K562 (cell line): Measurements from ENCODE around the gene KRT6C. TPM values are rescaled to one million over a fixed set of nuclear protein-coding genes. Genes with fewer than 3 reads are reported as not detected.

Source experiments
- ATAC-seq: fragments of 200-7000 bp; cut with Tn5 transposase; 3 replicates; pipeline ENCODE4 v1.9.1; 2020; ENCODE audit warnings: moderate library complexity
- BruUV-seq: library from RNA; stranded (reverse); fragments of 400-500 nt; replicated peaks from 2 replicates; lab custom pipeline; 2021; lab: Mats Ljungman, UMichigan
- CTCF ChIA-PET: fragments of 300-600 bp; formaldehyde crosslinking; extraction: SDS; loops from one replicate; lab custom pipeline; 2021; ENCODE audit warnings: low intra/inter-chr PET ratio; lab: Yijun Ruan, JAX
- POLR2A ChIA-PET: fragments of 300-600, 350-650 bp; sonication (Branson Sonifier 250); formaldehyde crosslinking; extraction: SDS; loops from one replicate; lab custom pipeline; 2021; ENCODE audit warnings: antibody characterized with exemption, inconsistent platforms; lab: Yijun Ruan, JAX
- DNase-seq, 4 experiments: peaks; one replicate each; pipeline versions ENCODE4 v3.0.0 to v3.0.0-alpha.2; 2011 to 2018; ENCODE audit warnings: low spot score in 3 of 4, mixed read lengths in 3 of 4; ENCODE audit errors: extremely low read depth in 1 of 4
- FAIRE-seq: peaks from 2 replicates; lab custom pipeline; 2011; peaks lifted over from hg19 to GRCh38; lab: Jason Lieb, UNC
- H2AFZ ChIP-seq: 2 replicates; pipeline ENCODE4 v1.6.0; 2011; ENCODE audit warnings: low read depth, low read length, control low read depth, inconsistent platforms
- H3K27ac ChIP-seq: fragments of 200-600 bp; 3 replicates; pipeline ENCODE4 v1.8.0; 2011; ENCODE audit warnings: low read depth, mild to moderate bottlenecking, control low read depth, inconsistent platforms, low read length, moderate library complexity, mixed read lengths; ENCODE audit errors: extremely low read depth
- H3K27me3 ChIP-seq, 2 experiments: fragments of 300-600 bp in 1 of 2; 2 replicates in 1 of 2; 3 replicates in 1 of 2; pipeline versions ENCODE4 v1.6.0 to v1.8.0; 2011; ENCODE audit warnings: inconsistent platforms in 2 of 2, low read length in 2 of 2, mild to moderate bottlenecking in 1 of 2, mixed read lengths in 1 of 2, moderate library complexity in 1 of 2; ENCODE audit not compliant: control insufficient read depth in 2 of 2, insufficient read depth in 2 of 2
- H3K36me3 ChIP-seq: fragments of 300-600 bp; 3 replicates; pipeline ENCODE4 v1.8.0; 2011; ENCODE audit warnings: mild to moderate bottlenecking, low read length, inconsistent platforms; ENCODE audit not compliant: control insufficient read depth, insufficient read depth
- H3K4me1 ChIP-seq, 2 experiments: fragments of 200-600 bp in 1 of 2; replicated peaks in 1 of 2; 2 replicates in 1 of 2; 3 replicates in 1 of 2; pipeline versions ENCODE4 v1.5.1 to v1.8.0; 2011; ENCODE audit warnings: inconsistent platforms in 2 of 2, low read length in 2 of 2, mild to moderate bottlenecking in 1 of 2, mixed read lengths in 1 of 2, moderate library complexity in 1 of 2; ENCODE audit not compliant: control insufficient read depth in 2 of 2, insufficient read depth in 2 of 2
- H3K4me2 ChIP-seq: 2 replicates; pipeline ENCODE4 v1.6.1; 2011; ENCODE audit warnings: low read length, control low read depth, inconsistent platforms, mixed read lengths; ENCODE audit not compliant: insufficient read depth
- H3K4me3 ChIP-seq: fragments of 200-600 bp; sonication (generic), shearing (Covaris generic); 2 replicates; pipeline ENCODE4 v1.5.1; 2016; ENCODE audit warnings: control low read depth, inconsistent platforms
- H3K79me2 ChIP-seq: fragments of 200-600 bp; 3 replicates; pipeline ENCODE4 v1.8.0; 2011; ENCODE audit warnings: low read length, inconsistent platforms; ENCODE audit not compliant: control insufficient read depth, insufficient read depth
- H3K9ac ChIP-seq, 2 experiments: 2 replicates each; pipeline versions ENCODE4 v1.6.0 to v1.6.1; 2011; ENCODE audit warnings: low read depth in 2 of 2, low read length in 2 of 2, control low read depth in 1 of 2, inconsistent platforms in 1 of 2, mild to moderate bottlenecking in 1 of 2, mixed read lengths in 1 of 2; ENCODE audit not compliant: insufficient read depth in 1 of 2
- H3K9me1 ChIP-seq: one replicate; pipeline ENCODE4 v1.6.0; 2011; ENCODE audit warnings: inconsistent platforms, mild to moderate bottlenecking, low read length, moderate library complexity; ENCODE audit not compliant: control insufficient read depth, insufficient read depth
- H3K9me3 ChIP-seq: replicated peaks from 2 replicates; pipeline ENCODE4 v1.5.1; 2011; ENCODE audit warnings: low read depth, low read length, inconsistent platforms; ENCODE audit not compliant: control insufficient read depth, insufficient read depth
- H4K20me1 ChIP-seq: replicated peaks from 2 replicates; pipeline ENCODE4 v1.6.1; 2011; ENCODE audit warnings: low read length, inconsistent platforms, mixed read lengths; ENCODE audit not compliant: control insufficient read depth, insufficient read depth
- WGBS: fragments of 100-300 bp; shearing (Covaris generic); methylation state at CpG from one replicate; pipeline ENCODE4 v1.1.6; 2016; ENCODE audit warnings: low coverage, mixed read lengths; ENCODE audit not compliant: insufficient coverage; ENCODE audit errors: missing lambda C conversion rate; 5-methylcytosine and 5-hydroxymethylcytosine counted together
- in situ Hi-C: fragments of 300-500 bp; cut with MboI; formaldehyde crosslinking; loops from 4 replicates; pipeline ENCODE4 v1.15.0; 2018; ENCODE audit warnings: inconsistent platforms, mixed read lengths
- intact Hi-C: fragments of 100-400 bp; cut with micrococcal nuclease; formaldehyde crosslinking; loops from 2 replicates; pipeline ENCODE4 v1.14.2; 2022
- polyA plus RNA-seq, 8 experiments: library from polyadenylated mRNA; depleted of rRNA in 4 of 8; stranded (reverse) in 5 of 8; unstranded in 3 of 8; fragments of >200 nt; fragmentation: Nextera tagmentation in 2 of 8; fragmentation: Illumina TruSeq in 1 of 8; extraction: Ambion mirVana in 2 of 8; extraction: Trizol in 1 of 8; gene quantifications; 2 replicates each; pipeline versions ENCODE4 v1.2.1 to v1.2.3, GENCODE V29; 2011 to 2014; ENCODE audit warnings: inconsistent platforms in 1 of 8, missing spikeins in 1 of 8
- total RNA-seq, 7 experiments: library from RNA; depleted of rRNA in 6 of 7; stranded (reverse); fragments of >200 nt in 6 of 7; fragmentation: Illumina TruSeq in 2 of 7; extraction: Trizol in 2 of 7; gene quantifications; 2 replicates each; pipeline versions ENCODE4 v1.2.1 to v1.2.3, GENCODE V29; 2011 to 2021; ENCODE audit warnings: low replicate concordance in 1 of 7
- TF ChIP-seq, protein P1 (sequence below): fragments of 450-650 bp; formaldehyde crosslinking; IDR thresholded peaks from 2 replicates; pipeline ENCODE4 v1.4.0; 2020; ENCODE audit warnings: mild to moderate bottlenecking, mixed read lengths
- TF ChIP-seq, protein P2 (sequence below), 2 experiments: IDR thresholded peaks in 1 of 2; conservative IDR thresholded peaks in 1 of 2; 2 replicates each; pipeline ENCODE4 v1.6.1; 2016; ENCODE audit warnings: low read depth in 2 of 2, mild to moderate bottlenecking in 1 of 2, missing compliant biosample characterization in 1 of 2, missing genetic modification characterization in 1 of 2, moderate library complexity in 1 of 2

The KRT6C gene
- total and polyA plus RNA-seq, 9 of the 15 experiments (the other 6 are each of a cell fraction or from before 2014, with no cell fraction given): not detected

DNA sequence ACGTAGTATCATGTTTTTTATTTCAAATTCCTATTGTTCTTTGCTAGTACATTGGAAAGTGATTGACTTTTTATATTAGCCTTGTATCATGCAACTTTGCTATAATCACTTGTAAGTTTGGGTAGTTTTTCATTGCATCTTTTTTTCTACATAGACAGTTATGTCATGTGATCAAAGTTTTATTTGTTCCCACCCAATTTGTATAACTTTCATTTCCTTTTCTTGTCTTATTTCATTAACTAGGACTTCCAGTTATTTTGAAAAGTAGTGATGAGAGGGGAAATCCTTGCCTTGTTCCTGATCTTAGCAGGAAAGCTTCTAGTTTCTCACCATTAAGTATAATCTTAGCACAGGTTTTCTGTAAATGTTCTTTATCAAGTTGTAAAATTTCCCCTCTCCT lies 29.3 kb upstream of the KRT6C start:
- in situ Hi-C loops: no loop called here
- no peaks in the 10 kb centered on the region; a peak in 1 of 5 replicates for H3K27me3 ChIP-seq
- H4K20me1 ChIP-seq: no peaks in the 10 kb centered on the region
- no peak overlapping the region for H3K4me3 ChIP-seq
- POLR2A ChIA-PET: no interaction called here
- no peak overlapping the region for H3K9ac ChIP-seq
- TF ChIP-seq, protein P1, sequence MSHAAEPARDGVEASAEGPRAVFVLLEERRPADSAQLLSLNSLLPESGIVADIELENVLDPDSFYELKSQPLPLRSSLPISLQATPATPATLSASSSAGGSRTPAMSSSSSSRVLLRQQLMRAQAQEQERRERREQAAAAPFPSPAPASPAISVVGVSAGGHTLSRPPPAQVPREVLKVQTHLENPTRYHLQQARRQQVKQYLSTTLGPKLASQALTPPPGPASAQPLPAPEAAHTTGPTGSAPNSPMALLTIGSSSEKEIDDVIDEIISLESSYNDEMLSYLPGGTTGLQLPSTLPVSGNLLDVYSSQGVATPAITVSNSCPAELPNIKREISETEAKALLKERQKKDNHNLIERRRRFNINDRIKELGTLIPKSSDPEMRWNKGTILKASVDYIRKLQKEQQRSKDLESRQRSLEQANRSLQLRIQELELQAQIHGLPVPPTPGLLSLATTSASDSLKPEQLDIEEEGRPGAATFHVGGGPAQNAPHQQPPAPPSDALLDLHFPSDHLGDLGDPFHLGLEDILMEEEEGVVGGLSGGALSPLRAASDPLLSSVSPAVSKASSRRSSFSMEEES: peak; percentile 79
- TF ChIP-seq, protein P2, sequence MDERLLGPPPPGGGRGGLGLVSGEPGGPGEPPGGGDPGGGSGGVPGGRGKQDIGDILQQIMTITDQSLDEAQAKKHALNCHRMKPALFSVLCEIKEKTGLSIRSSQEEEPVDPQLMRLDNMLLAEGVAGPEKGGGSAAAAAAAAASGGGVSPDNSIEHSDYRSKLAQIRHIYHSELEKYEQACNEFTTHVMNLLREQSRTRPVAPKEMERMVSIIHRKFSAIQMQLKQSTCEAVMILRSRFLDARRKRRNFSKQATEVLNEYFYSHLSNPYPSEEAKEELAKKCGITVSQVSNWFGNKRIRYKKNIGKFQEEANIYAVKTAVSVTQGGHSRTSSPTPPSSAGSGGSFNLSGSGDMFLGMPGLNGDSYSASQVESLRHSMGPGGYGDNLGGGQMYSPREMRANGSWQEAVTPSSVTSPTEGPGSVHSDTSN (CRISPR knock-in tag; IDR thresholded peaks at IDR 0.05; ENCODE audit: low read depth): no peak
- TF ChIP-seq, protein P2 (tag; conservative IDR thresholded peaks at IDR 0.05; ENCODE audit: low read depth): no peak
- TF ChIP-seq, all 486 proteins: peak for 1
- Histone ChIP-seq H2AFZ (no peak overlapping the region), H3K9me3 (no peaks in the 10 kb centered on the region), H3K4me2 (no peak overlapping the region), H3K4me1 (no peaks in the 10 kb centered on the region), H3K79me2 (no peaks in the 10 kb centered on the region), H3K9me1 (no peaks in the 10 kb centered on the region), H3K36me3 (no peaks in the 10 kb centered on the region), H3K27ac (no peak overlapping the region)
- ATAC-seq (no peak), FAIRE-seq (no peak), DNase-seq (no peak)
- WGBS: 0% methylated on average over 1 of the region's 1 CpG
- intact Hi-C loops: no loop called here
- CTCF ChIA-PET: no interaction called here
- BruUV-seq: no TSS peak
